ENCODE results near the gene SLC39A3.

DNA sequence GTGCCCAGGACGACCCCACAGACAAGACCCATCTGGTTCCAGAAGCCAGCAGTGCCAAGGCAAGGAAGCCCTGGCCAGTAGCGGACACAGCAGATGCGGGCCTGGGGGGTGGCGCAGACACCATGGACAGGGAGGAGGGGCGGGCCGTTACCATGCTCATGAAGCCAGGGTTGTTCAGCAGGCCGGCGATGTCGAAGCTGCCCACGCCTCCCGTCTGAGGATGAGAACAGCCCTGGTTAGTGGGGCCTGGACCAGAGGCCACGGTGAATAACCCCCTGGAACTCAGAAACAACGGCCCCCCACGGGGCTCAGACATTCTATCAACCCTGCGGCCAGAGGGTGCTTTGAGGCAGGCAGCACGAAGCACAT, 21.5 kb upstream of the SLC39A3 start:
- TF ChIP-seq, protein P1, sequence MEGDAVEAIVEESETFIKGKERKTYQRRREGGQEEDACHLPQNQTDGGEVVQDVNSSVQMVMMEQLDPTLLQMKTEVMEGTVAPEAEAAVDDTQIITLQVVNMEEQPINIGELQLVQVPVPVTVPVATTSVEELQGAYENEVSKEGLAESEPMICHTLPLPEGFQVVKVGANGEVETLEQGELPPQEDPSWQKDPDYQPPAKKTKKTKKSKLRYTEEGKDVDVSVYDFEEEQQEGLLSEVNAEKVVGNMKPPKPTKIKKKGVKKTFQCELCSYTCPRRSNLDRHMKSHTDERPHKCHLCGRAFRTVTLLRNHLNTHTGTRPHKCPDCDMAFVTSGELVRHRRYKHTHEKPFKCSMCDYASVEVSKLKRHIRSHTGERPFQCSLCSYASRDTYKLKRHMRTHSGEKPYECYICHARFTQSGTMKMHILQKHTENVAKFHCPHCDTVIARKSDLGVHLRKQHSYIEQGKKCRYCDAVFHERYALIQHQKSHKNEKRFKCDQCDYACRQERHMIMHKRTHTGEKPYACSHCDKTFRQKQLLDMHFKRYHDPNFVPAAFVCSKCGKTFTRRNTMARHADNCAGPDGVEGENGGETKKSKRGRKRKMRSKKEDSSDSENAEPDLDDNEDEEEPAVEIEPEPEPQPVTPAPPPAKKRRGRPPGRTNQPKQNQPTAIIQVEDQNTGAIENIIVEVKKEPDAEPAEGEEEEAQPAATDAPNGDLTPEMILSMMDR (IDR thresholded peaks at IDR 0.05; ENCODE audit: low read length): no peak
- no peak for TF ChIP-seq EZH2 (IDR thresholded peaks at IDR 0.05; ENCODE audit: borderline replicate concordance, low read length)

All from OCI-LY1 (cell line).